H1 (cell line): ENCODE results near the gene TNS1. TPM values are rescaled to one million over a fixed set of nuclear protein-coding genes. Genes with fewer than 3 reads are reported as not detected.

Experiments
- EGR1 ChIP-seq: IDR thresholded peaks from 2 replicates; pipeline ENCODE4 v1.6.1; 2011; ENCODE audit warnings: low read depth, low read length, borderline replicate concordance
- polyA plus RNA-seq, 7 experiments: library from polyadenylated mRNA; depleted of rRNA in 3 of 7; stranded (reverse) in 5 of 7; unstranded in 2 of 7; fragments of >200 nt in 5 of 7; fragments of 200-250 nt in 2 of 7; gene quantifications; 1 replicate in 5 of 7; 2 replicates in 1 of 7; 4 replicates in 1 of 7; pipeline versions ENCODE4 v1.2.1 to v1.2.3, GENCODE V29; 2011 to 2013; ENCODE audit warnings: missing spikeins in 2 of 7, mixed read lengths in 2 of 7
- total RNA-seq: library from RNA; stranded (reverse); fragmentation: NEBNext Ultra II Directional; extraction: Animal tissue kit (Norgen Biotek cat#: 25700); gene quantifications from 2 replicates; pipeline ENCODE4 v1.2.1, GENCODE V29; 2021

The TNS1 gene
- total and polyA plus RNA-seq, 2 of the 8 experiments (the other 6 are each of a cell fraction or from before 2014, with no cell fraction given), result 1.5 to 5.1 TPM

DNA sequence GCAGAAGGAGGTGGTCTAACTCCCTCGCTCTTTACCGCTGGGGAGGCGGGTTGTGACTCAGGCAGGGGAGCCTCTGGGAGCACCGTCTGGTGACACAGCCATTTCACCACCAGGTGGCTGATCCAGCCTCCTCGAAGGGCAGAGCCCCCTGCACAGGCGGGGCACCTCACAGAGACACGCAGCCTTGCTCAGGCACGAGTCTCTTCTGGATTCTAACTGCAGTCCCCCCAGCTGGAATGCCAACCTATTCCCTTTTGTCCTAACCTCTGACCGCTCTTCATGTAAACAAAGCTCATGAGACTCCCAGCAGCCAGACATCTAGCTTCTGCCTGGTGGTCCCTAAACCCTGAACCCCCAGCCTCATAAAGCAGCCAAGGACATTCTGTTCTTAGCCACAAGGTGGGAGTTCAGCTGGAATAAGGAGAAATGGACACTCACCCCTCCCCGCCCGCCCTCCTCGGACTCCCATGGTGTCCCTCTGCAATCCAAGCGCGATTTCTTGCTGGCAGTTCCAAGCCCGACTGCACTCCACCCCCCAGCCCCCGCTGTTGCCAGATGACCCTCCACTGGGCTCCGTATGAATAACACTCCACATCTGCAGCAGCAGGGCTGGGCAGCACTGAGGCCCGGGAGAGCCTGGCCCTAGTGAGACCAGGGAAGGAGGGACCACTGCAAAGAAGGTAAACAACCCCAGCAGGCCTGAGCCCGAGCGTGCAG, 84.3 kb downstream of the TNS1 start (continued):
- no peak for TF ChIP-seq EGR1
